Stimulated activated CD8-positive, alpha-beta memory T cell treated with anti-CD3 and anti-CD28 coated beads, Interleukin-12 subunit alpha, Interleukin-12 subunit beta, amount 100 ng/mL, for 1 hour (primary cell): ENCODE data around the gene SSR1.
"Not testable (repeated sequence)": the region's sequence is repeated elsewhere in the genome, so short reads cannot be mapped to it uniquely, and the experiment has no call there.

ENCODE experiments used
- DNase-seq: peaks from one replicate; pipeline ENCODE4 v3.0.0-alpha.2; 2020; ENCODE audit warnings: low read depth

Gene SSR1

DNA sequence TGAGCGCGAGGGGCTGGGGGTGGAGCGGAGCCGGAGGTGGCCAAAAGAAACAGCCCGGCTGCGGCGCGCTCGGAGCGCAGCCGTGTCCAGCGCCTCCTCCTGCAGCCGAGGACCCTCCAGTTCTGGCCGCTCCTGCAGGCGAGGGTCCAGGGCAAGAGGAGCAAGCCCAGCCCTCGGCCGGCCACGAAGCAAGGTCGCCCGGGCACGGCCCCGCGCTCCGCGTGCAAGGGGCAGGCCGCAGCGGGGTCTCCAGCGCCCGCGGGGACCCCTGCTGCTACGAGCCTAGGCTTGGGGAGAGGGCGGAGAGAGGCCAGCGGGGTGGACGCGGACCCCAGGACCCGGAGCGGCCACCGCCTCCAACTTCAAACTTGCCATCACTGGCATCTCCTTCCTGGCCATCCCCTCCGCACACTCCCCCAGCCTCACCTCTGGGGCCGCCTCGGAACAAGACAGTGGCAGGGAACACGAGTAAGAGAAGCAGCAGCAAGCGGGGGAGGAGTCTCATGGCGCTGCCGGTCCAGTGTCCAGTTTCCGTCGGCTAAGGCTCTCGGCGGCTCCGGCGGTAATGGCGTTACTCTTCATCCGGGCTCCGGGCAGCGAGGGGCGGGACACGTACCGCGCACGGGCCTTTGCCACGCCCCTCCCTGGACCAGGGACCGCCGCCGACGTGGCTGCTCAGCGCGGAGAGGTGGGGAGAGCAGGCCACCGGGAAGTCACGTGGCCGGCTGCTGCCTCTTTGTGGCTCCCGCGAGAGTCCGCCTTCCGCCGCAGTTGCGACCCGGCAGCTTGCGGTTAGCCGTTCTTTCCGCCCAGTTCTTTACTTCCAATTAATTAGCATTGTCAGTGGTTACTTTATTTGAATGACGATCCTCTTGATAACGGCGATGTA is at the start of gene SSR1:
TSS of gene SSR1 (minus strand) at position 584 of the 889 bp plus-strand sequence. CDS start at position 505, 79 bp downstream.
- DNase-seq = peak; percentile 85

DNA sequence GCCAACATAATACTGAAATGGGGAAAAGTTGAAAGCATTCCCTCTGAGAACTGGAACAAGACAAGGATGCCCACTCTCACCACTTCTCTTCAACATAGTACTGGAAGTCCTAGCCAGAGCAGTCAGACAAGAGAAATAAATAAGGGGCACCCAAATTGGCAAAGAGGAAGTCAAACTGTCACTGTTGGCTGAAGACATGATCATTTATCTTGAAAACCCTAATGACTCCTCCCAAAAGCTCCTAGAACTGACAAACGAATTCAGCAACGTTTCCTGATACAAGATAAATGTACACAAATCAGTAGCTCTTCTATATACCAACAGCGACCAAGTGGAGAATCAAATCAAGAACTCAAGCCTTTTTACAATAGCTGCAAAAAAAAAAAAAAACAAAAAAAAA is 38.9 kb upstream of the SSR1 start:
- DNase-seq = not testable (repeated sequence)

DNA sequence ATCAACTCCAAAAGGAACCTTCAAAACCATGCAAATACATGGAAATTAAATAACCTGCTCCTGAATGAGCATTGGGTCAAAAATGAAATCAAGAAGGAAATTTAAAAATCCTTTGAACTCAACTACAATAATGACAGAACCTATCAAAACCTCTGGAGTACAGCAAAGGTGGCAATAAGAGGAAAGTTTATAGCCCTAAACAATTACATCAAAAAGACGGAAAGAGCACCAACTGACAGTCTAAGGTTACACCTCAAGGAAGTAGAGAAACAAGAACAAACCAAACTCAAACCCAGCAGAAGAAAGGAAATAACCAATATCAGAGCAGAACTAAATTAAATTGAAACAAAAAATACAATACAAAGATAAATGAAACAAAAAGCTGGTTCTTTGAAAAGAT is 37.6 kb upstream of the SSR1 start:
- not testable (repeated sequence) for DNase-seq

DNA sequence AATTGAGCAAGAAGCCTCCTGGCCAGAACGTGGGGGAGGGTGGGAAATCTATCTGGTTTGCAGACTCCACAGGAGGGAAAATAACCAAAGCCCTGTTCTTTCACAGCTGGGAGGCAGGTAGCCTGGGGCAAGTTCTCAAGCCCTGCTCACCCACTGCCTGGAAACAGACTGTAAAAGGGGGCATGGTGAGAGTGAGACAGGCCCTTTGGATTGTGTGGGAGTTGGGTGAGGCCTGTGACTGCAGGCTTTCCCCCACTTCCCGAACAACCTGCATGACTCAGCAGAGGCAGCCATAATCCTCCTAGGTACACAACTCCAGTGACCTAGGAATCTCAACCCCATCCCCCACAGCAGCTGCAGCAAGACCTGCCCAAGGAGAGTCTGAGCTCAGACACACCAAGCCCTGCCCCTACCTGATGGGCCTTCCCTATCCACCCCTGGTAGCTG is 34.6 kb upstream of the SSR1 start:
- not testable (repeated sequence) for DNase-seq

DNA sequence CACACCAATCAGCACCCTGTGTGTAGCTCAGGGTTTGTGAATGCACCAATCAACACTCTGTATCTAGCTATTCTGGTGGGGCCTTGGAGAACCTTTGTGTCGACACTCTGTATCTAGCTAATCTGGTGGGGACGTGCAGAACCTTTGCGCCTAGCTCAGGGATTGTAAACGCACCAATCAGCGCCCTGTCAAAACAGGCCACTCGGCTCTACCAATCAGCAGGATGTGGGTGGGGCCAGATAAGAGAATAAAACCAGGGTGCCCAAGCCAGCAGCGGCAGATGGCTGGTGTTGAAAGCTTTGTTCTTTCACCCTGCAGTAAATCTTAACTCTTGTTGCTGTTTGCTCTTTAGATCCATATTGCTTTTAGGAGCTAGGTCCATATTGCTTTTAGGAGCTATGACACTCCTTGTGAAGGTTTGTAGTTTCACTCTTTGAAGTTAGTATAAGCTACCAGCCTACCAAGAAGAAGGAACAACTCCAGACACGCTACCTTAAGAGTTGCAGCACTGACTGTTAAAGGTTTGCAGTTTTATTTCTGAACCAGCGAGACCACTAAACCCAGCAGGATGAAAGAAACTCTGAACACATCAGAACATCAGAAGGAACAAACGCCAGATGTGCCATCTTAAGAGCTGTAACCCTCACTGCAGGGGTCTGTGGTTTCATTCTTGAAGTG is 31.9 kb upstream of the SSR1 start:
- not testable (repeated sequence) for DNase-seq

DNA sequence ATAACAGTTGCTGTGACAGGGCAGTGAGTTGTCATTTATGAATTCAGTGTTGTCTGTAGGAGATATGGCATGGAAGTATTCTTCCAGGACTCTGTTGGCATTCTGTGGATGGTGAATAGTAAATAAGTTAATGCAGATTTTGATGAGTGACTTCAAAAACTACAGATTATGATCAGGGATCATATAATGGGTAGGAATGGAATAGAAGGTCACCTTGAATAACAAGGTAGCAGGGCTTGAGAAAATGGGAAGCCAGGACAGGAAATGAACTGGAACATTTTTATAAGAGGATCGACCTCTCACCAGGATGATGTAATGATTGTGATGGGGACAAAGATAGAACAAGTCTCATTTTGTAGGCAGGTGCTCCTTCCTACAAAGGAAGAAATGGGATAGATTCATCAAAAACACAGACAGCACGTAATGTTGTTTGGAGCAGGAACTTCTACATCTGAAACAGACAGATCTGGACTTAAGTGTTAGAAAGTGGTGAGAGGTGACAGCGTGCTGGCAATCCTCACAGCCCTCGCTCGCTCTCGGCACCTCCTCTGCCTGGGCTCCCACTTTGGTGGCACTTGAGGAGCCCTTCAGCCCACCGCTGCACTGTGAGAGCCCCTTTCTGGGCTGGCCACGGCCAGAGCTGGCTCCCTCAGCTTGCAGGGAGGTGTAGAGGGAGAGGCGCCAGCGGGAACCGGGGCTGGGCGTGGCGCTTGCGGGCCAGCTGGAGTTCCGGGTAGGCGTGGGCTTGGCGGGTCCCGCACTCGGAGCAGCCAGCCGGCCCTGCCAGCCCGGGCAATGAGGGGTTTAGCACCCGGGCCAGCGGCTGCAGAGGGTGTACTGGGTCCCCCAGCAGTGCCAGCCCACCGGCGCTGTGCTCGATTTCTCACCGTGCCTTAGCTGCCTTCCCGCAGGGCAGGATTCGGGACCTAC is 30.8 kb upstream of the SSR1 start:
- DNase-seq = no peak

DNA sequence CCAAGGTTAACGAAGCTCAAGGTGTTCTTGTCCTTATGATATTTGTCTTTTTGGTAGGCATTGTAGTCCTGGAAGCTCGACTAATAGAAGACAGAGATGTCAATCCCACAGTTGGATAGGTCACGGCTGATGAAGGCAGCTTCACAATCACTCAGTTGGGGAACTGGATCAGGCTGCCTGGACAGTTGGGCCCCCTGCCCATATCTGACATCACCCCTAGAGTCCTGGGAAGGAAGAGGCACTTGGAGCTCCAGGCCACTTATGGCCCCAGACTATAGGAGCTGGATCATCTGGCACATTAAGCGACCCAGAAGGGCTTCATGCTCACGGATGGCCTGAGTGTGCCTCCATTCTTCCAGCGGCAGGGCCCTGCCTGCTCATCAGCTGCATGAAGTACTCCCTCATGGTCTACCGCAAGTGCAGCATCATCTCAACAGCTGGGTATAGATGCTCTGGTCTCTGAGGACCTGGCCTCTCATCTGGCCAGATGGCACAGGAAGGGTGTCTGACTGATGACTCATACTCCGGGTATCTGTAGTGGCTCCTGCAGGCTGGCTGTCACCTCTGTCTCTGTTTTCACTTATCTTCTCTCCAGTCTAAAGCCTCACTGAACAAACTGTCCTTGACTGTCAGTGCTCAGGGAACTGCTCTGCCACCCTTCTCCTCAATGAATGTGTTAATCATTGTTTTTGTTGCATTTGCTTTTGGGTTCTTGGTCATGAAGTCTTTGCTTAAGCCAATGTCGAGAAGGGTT is 29.2 kb upstream of the SSR1 start:
- DNase-seq = no peak

DNA sequence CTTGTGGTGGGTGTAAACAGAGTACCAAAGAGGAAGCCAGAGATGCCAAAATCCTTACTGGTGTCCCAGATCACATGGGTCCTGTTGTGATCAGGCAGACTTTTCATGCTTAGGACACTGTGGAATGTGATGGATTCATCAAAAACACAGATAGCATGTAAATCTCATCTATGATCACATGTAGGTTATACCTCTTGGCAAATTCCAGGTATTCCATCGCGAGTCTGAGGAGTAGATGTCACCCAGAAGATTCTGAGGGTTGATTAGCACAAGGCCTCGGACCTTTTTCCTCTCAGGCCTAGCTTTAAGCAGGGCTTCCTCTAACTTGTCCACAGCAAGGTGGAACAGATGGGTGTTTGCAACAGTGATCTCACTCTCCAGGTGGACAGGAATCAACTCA is 28.3 kb upstream of the SSR1 start:
- DNase-seq = no peak

DNA sequence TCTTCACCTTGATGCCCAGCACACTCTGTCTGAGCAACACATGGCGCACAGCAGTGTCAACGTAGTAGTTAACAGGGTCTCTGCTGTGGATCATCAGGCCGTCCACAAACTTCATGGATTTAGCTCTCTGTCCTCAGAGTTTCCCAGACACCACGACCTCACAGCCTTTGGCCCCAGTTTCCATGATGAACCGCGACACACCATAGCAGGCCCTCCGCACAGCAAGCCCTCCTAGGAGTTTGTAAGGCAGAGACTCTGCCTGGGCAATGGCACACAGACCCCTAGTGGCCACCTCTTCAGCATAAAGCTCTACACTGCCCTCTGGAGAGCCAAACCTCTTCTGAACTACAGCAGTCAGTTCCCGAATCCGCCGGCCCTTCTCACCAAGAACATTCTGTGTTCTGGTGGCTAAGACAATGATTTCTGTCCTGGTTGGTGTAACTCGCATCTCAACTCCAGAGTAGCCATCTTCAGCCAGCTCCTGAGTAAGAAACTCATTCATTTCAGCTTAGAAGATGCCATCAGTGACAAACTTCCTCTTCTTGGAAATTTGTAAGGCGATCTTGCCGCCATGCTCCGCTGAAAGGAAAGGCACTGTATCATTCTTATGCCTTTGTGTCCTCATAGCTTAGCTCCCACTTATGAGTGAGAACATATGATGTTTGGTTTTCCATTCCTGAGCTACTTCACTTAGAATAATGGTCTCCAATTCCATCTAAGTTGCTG is 26.2 kb upstream of the SSR1 start:
- DNase-seq = not testable (repeated sequence)

DNA sequence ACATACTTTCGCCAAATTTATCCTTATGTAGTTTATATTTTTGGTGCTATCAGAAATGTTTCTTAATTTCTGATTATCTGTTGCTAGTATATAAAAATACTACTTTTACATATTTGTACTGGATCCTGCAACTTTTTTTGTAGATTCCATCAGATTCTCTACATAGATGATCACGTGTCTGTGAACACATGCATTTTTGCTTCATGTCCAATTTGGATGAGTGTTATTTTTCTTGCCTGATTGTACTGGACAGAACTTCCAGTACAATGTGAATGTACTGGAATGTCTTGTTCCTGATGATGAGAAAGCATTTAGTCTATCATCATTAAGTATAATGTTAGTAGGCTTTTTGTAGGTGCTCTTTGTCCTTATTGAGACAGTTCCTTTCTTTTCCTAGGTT is 25.0 kb upstream of the SSR1 start:
- no peak for DNase-seq

DNA sequence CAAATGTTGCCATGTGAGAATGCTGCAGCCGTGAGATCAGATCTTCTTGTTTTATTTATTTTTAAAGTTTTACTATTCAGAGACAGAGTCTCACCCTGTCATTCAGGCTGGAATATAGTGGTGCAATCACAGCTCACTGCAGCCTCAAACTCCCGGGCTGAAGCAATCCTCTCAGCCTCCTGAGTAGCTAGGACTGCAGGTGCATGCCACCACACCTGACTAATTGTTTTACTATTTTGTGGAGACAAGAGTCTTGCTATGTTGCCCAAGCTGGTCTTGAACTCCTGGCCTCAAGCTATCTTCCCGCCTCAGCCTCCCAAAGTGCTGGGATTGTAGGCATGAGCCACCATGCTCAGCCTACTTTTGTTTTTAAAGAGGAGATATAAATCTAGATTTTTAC is 22.5 kb upstream of the SSR1 start:
- no peak for DNase-seq

DNA sequence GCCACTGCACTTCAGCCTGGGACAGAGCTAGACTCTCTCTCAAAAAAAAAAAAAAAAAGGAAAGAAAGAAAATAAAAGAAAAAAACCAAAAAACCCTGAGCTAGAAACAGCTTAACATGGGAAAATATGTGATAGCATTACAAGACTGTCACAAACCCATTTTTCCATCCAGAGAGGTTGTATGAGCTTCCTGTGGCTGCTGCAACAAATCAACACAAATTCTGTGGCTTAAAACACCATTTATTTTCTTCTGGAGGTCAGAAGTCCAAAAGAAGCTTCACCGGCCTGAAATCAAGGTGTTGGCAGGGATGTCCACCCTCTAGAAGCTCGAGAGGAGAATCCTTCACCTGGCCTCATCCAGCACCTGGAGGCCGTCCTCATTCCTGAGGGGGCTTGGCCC is 21.7 kb upstream of the SSR1 start:
- no peak for DNase-seq

DNA sequence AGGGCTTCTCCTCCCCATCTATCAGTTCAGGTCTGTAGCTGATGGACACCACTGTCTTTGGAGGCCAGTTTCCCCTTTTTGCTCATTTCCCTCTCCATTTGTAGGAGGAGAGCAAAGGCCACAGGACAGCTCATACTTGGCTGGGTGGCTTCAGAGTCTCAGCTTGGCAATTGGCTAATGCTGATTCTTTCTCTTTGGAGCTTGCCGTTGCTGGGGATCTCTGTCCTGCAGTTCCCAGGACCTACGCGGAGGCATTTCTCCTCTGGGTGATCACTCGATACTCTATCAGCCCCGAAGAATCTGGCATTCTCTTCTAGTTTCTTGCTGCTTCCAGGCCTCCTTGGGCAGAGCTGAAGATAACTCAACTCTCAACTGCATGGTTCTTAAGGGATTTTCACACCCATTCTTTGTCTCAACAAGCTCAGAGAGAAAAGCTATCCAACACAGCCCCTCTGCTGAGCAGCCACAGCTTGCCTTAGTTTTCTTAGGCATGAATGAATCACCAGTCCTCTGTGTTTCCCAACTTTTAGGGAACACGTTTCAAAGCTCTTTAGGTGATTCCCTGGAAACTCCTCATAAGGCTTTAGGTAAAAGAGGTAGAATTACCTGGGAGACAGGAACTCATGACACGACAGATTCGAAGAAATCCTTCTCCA is 19.2 kb upstream of the SSR1 start:
- no peak for DNase-seq

DNA sequence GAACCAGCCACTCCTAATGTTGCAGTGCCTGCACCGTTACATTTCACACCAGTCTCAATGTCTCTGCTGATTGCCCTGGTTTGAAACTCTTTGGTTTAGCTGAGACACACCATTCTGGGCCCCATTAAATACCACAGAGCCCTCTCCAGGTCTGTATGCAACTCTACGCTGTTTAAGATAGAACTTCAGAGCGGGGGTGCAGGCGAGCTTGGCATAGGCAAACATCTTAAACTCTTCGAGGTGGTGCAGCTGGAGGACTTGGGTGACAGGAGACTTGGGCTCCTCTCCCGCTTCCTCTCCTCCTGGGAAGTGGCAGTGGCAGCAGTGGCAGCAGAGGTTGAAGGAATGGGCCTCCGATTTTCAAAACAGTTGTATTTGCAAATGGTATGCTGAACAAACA is 18.5 kb upstream of the SSR1 start:
- DNase-seq = no peak

DNA sequence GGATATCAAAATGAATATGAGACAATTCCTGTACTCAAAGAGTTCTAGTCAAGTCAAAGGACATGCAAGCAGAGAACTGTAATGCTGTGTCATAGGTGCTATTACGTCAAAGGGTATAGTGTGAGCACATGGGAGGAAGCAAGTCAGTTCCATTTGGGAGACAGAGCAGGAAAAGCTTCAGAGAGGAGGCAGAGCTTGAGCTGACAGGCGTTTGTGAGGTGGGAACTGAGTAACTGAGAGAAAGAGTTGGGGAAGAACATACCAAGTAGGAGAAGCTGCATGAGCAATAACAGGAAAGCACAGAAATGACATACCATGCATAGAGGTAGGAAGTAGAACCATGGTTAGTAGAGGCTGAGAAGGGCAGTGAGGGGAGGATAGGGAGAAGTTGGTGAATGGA is 15.2 kb upstream of the SSR1 start:
- no peak for DNase-seq

DNA sequence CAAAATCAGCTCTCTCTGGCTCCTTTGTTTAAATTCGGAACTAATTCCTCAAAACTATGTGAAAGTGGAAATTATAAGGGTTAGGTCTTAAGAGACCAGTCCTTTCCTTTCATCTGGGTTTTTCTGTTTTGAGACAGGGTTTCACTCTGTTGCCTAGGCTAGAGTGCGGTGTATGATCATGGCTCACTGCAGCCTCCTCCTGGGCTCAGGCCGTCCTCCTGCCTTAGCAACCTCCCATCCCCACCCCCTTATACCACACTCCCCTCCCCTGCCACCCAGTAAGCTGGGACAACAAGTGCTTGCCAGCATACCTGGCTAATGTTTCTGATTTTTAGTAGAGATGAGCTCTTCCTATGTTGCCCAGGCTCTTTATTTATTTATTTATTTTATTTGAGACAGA is 12.8 kb upstream of the SSR1 start:
- no peak for DNase-seq

DNA sequence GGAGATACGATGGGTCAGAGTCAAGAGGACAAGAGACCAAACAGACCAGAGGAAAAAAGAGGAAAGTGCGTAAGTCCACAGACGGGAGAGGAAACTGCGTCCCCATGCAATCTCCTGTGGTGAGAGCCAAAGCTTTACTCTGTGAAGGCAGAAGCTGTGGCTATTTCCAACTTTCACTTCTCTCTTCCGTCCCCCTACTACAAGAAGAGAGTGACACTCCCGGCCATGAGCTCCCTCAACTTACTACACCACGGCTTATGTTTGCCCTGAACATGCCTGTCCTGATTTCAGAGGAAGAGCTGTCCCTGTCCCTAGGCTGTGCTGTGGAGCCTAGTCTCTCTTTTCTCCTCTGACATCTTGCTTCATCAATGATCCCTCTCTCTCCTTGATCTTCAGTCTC is 11.5 kb upstream of the SSR1 start:
- no peak for DNase-seq

DNA sequence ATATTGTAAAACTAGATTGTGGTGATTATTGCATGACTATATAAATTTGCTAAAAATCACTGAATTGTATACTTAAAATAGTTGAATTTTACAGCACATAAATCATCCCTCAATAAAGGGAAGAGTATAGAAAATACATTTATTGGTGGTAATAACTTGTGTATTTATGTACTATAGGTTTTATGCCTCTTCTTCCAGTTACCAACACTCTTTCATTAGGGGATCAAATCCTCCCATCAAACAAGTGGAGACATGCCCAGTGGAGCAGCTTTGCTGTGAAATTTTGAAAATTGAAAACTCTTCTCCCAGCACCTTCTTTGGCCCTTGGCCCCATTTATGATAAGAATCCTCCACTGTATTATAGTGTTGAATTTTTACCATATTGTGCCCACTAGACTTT is 10.1 kb upstream of the SSR1 start:
- no peak for DNase-seq

DNA sequence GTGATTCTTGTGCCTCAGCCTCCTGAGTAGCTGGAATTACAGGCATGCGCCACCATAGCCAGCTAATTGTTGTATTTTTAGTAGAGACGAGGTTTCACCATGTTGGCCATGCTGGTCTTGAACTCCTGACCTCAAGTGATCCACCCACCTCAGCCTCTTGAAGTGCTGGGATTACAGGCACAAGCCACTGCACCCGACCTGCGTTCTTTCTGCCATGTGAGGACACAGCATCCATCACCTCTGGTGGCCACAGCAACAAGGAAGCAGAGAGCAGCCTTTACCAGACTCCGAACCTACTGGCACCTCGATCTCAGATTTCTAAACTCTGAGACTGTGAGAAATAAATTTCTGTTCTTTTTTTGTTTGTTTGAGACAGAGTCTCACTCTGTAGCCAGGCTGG is 8.9 kb upstream of the SSR1 start:
- DNase-seq = not testable (repeated sequence)

DNA sequence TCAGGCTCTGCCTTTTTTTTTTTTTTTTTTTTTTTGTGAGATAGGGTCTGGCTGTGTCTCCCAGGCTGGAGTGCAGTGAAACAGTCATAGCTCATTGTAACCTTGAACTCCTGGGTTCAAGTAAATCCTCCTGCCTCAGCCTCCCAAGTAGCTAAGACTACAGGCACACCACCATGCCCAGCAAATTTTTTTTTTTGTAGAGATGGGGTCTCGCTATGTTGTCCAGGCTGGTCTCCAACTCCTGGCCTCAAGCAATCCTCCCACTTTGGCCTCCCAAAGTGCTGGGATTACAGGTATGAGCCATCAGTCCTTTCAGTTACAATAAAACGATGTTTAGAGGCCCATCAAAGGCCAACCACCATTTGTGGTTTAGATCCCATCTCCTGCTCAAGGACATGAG is 6.4 kb upstream of the SSR1 start:
- not testable (repeated sequence) for DNase-seq
